OCI-LY3 (cell line): ENCODE data around the gene ADH4.

Experiments
- H2AFZ ChIP-seq: fragments of 200-600, 300-600 bp; shearing (Covaris generic); 2 replicates; pipeline ENCODE4 v1.6.0; 2014; ENCODE audit warnings: antibody characterized with exemption, low read depth, low read length
- H3K27ac ChIP-seq: fragments of 200-600, 300-600 bp; sonication (generic); 2 replicates; pipeline ENCODE4 v1.5.1; 2014; ENCODE audit warnings: mild to moderate bottlenecking, low read length, moderate library complexity, mixed read lengths
- H3K27me3 ChIP-seq: fragments of 200-600, 300-600 bp; sonication (generic); 2 replicates; pipeline ENCODE4 v1.6.1; 2014; ENCODE audit warnings: low read depth, low read length, mixed read lengths
- H3K36me3 ChIP-seq: fragments of 200-600, 300-600 bp; sonication (generic); replicated peaks from 2 replicates; pipeline ENCODE3; 2014; ENCODE audit warnings: low read depth, low read length, mixed read lengths
- H3K4me1 ChIP-seq: fragments of 300-600, 200-600 bp; sonication (generic); 2 replicates; pipeline ENCODE4 v1.6.1; 2014; ENCODE audit warnings: low read length, mixed read lengths
- H3K4me2 ChIP-seq: fragments of 200-600, 300-600 bp; sonication (generic); 2 replicates; pipeline ENCODE4 v1.6.1; 2014; ENCODE audit warnings: low read length, mixed read lengths
- H3K4me3 ChIP-seq: fragments of 300-600, 200-600 bp; sonication (generic); 2 replicates; pipeline ENCODE4 v1.5.1; 2014; ENCODE audit warnings: antibody characterized with exemption, mild to moderate bottlenecking, low read length, moderate library complexity
- H3K79me2 ChIP-seq: fragments of 300-600, 200-600 bp; shearing (Covaris generic); 2 replicates; pipeline ENCODE4 v1.6.1; 2014; ENCODE audit warnings: mild to moderate bottlenecking, low read length, mixed read lengths
- H3K9ac ChIP-seq: fragments of 300-600, 200-600 bp; shearing (Covaris generic); 2 replicates; pipeline ENCODE4 v1.6.0; 2014; ENCODE audit warnings: mild to moderate bottlenecking, low read length, moderate library complexity
- H3K9me3 ChIP-seq: fragments of 200-600, 300-600 bp; shearing (Covaris generic); 2 replicates; pipeline ENCODE4 v1.6.1; 2014; ENCODE audit warnings: low read length, mixed read lengths; ENCODE audit not compliant: insufficient read depth
- H4K20me1 ChIP-seq: fragments of 200-600, 300-600 bp; sonication (generic); 2 replicates; pipeline ENCODE4 v1.6.1; 2016; ENCODE audit warnings: low read length, mixed read lengths; ENCODE audit not compliant: insufficient read depth
- CTCF ChIP-seq: fragments of 200-600, 300-600 bp; sonication (generic); IDR thresholded peaks from 2 replicates; pipeline ENCODE4 v1.5.1; 2014; ENCODE audit warnings: antibody characterized with exemption, low read length, low read depth
- EZH2phosphoT487 ChIP-seq: fragments of 200-600 bp; shearing (Covaris generic); IDR thresholded peaks from 2 replicates; pipeline ENCODE4 v1.6.1; 2018; ENCODE audit warnings: antibody characterized with exemption, mixed run types, low read depth

ADH4 gene

GRCh38 chr4:99149426-99150019 is 5.4 kb upstream of the ADH4 start:
- no peak overlapping the region for H3K4me2 ChIP-seq
- H3K27me3 ChIP-seq, result no peaks in the 10 kb centered on the region
- no peak overlapping the region for H3K4me3 ChIP-seq
- no peaks in the 10 kb centered on the region for H4K20me1 ChIP-seq
- H3K36me3 ChIP-seq, result no peaks in the 10 kb centered on the region
- no peaks in the 10 kb centered on the region for H3K4me1 ChIP-seq
- no peak overlapping the region for H2AFZ ChIP-seq
- no peaks in the 10 kb centered on the region for H3K79me2 ChIP-seq
- no peak overlapping the region for H3K9ac ChIP-seq
- H3K9me3 ChIP-seq, result peaks cover 7% of the 10 kb centered on the region; the same call in 1 of the 2 replicates
- H3K27ac ChIP-seq, result no peak overlapping the region
- TF ChIP-seq EZH2phosphoT487 (no peak), CTCF (no peak)

GRCh38 chr4:99148550-99148949 is 4.5 kb upstream of the ADH4 start:
- Histone ChIP-seq H3K4me3 (no peak overlapping the region), H4K20me1 (no peaks in the 10 kb centered on the region), H3K9ac (no peak overlapping the region), H3K27me3 (no peaks in the 10 kb centered on the region), H3K4me1 (no peaks in the 10 kb centered on the region), H3K27ac (no peak overlapping the region), H3K4me2 (no peak overlapping the region), H3K9me3 (peaks cover 7% of the 10 kb centered on the region; the same call in 1 of the 2 replicates), H3K36me3 (no peaks in the 10 kb centered on the region), H2AFZ (no peak overlapping the region), H3K79me2 (no peaks in the 10 kb centered on the region)
- no peak for TF ChIP-seq EZH2phosphoT487
- TF ChIP-seq CTCF, result no peak

DNA sequence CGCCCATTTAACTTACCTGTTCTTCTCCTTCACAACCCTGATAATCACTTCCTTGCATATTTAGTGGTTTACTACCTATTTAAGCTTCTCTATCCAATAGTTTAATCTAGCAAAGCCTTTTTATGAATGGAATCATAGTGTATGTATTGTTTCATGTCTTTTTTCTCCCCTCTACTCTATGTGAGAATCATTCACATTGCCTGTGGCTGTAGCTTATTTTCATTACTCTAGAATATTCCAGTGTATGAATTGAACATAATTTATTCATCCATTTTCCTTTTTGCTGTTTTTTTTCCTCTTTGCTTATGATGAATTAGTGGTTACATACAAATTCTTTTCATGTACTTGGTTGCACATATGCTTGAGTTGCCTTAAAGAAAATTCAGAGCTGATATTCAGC is 490 bp upstream of the ADH4 start:
- Histone ChIP-seq H3K79me2 (no peaks in the 10 kb centered on the region), H3K36me3 (no peaks in the 10 kb centered on the region), H3K27me3 (no peaks in the 10 kb centered on the region), H4K20me1 (no peaks in the 10 kb centered on the region), H3K4me2 (no peak overlapping the region), H3K9me3 (no peaks in the 10 kb centered on the region), H3K4me3 (no peak overlapping the region), H3K9ac (no peak overlapping the region), H2AFZ (no peak overlapping the region), H3K27ac (no peak overlapping the region), H3K4me1 (no peaks in the 10 kb centered on the region)
- no peak for TF ChIP-seq CTCF

DNA sequence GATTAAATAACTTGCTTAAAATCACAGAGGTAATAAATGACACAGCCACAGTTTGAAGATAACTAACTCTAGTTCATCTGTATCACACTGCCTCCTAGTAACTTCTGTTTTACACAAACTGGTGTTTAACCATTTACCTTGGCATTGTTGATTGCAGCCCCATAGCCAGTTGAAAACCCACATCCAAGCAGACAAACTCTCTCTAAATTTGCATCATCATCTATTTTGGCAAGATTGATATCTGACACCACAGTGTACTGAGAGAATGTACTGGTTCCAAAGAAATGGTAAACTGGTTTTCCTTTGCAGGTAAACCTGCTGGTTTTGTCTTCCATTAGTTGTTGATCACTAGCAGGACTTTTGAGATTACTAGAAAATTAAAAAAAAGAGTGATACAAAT is 7.8 kb downstream of the ADH4 start:
- H3K4me1 ChIP-seq, result no peaks in the 10 kb centered on the region
- no peak overlapping the region for H3K4me2 ChIP-seq
- no peak for TF ChIP-seq CTCF
- no peak for TF ChIP-seq EZH2phosphoT487
- H3K9ac ChIP-seq, result no peak overlapping the region
- H4K20me1 ChIP-seq, result no peaks in the 10 kb centered on the region
- H3K27me3 ChIP-seq, result no peaks in the 10 kb centered on the region
- no peak overlapping the region for H3K27ac ChIP-seq
- H3K79me2 ChIP-seq, result no peaks in the 10 kb centered on the region
- H3K36me3 ChIP-seq, result no peaks in the 10 kb centered on the region
- H2AFZ ChIP-seq, result no peak overlapping the region
- no peaks in the 10 kb centered on the region for H3K9me3 ChIP-seq
- H3K4me3 ChIP-seq, result no peak overlapping the region
